Psoas muscle (tissue), 8 donors: Measurements from ENCODE around the gene ISX. TPM values are rescaled to one million over a fixed set of nuclear protein-coding genes. Genes with fewer than 3 reads are reported as not detected.

ENCODE experiments used
- ATAC-seq, 4 donors: fragments of 200-7000 bp; cut with Tn5 transposase; one replicate each; pipeline ENCODE4 v1.9.1; 2020; ENCODE audit warnings: moderate library complexity in 3 of 4, mild to moderate bottlenecking in 2 of 4
- DNase-seq, 2 donors: peaks; one replicate each; pipeline ENCODE4 v3.0.0-alpha.2; 2020
- H3K27ac ChIP-seq: fragments of 200-600 bp; one replicate; pipeline ENCODE4 v1.8.0; 2022
- H3K27me3 ChIP-seq, 3 donors: fragments of 200-600 bp in 1 of 3; one replicate each; pipeline versions ENCODE4 v1.6.1 to v1.8.0; 2013 to 2022; ENCODE audit warnings: low read length in 2 of 3, mild to moderate bottlenecking in 2 of 3, moderate library complexity in 1 of 3; ENCODE audit not compliant: insufficient read depth in 3 of 3
- H3K36me3 ChIP-seq, 2 donors: fragments of 200-600 bp in 1 of 2; one replicate each; pipeline versions ENCODE4 v1.6.1 to v1.8.0; 2013 to 2022; ENCODE audit warnings: low read depth in 1 of 2, mild to moderate bottlenecking in 1 of 2, moderate library complexity in 1 of 2; ENCODE audit not compliant: insufficient read depth in 1 of 2
- H3K4me1 ChIP-seq: fragments of 200-600 bp; one replicate; pipeline ENCODE4 v1.8.0; 2022
- H3K4me3 ChIP-seq: fragments of 200-600 bp; one replicate; pipeline ENCODE4 v1.8.0; 2022; ENCODE audit warnings: mild to moderate bottlenecking
- H3K9me3 ChIP-seq: fragments of 200-600 bp; one replicate; pipeline ENCODE4 v1.8.0; 2022
- CTCF ChIP-seq: fragments of 200-600 bp; IDR thresholded peaks from one replicate; pipeline ENCODE4 v1.8.0; 2022; ENCODE audit warnings: antibody characterized with exemption
- WGBS, 3 donors: extraction: QIAGEN DNeasy Blood & Tissue Kit; methylation state at CpG; one replicate each; pipeline versions ENCODE4 v1.1.6 to v1.1.7; 2013; 5-methylcytosine and 5-hydroxymethylcytosine counted together
- intact Hi-C, 2 donors: fragments of 100-400 bp; cut with DNase I; formaldehyde crosslinking; loops; one replicate each; pipeline versions ENCODE4 v1.11.0 to v1.14.2; 2022
- polyA plus RNA-seq, 3 donors: library from polyadenylated mRNA; stranded (reverse); fragments of 200-250 nt; gene quantifications; one replicate each; pipeline ENCODE4 v1.2.3, GENCODE V29; 2013
- total RNA-seq, 4 donors: library from RNA; stranded (reverse); fragmentation: NEBNext Ultra II Directional in 2 of 4; extraction: Animal tissue kit (Norgen Biotek cat#: 25700) in 2 of 4; gene quantifications; one replicate each; pipeline versions ENCODE4 v1.2.1 to v1.2.4, GENCODE V29; 2021 to 2023
- donor health status: healthy with polysubstance abuse.
- donor health status: DM: no; HTN: no; CAD: no; lungs with moderate emphysema.
- donor health status: Bipolar disorder and iron deficiency.
- donor health status: healthy.
- donor health status: DM: yes; HTN: yes; CAD: no.
- donor health status: DM: no; HTN: no; CAD: no.
- donor health status: DM: no; HTN: no; CAD: no.
- donor health status: DM: yes; HTN: yes; CAD: no.

Gene ISX
- total and polyA plus RNA-seq, 7 donors, result 0.01 TPM; not detected in 6

- Histone ChIP-seq H3K27me3 (peaks cover 0 to 6% (median 1%) of the 10 kb centered on the region in 3 donors), H3K4me1 (no peaks in the 10 kb centered on the region), H3K27ac (no peak overlapping the region), H3K4me3 (no peak overlapping the region), H3K36me3 (no peaks in the 10 kb centered on the region), H3K9me3 (no peaks in the 10 kb centered on the region)
- ATAC-seq (no peak), DNase-seq (no peak)
- WGBS, 3 donors, result 80 to 85% (median 80%) methylated on average over 4 of the region's 4 CpGs
- no peak for TF ChIP-seq CTCF
- intact Hi-C loops, result no loop called here
Observed at GRCh38 chr22:35072925-35073324, 7.0 kb downstream of the ISX start.

- peaks cover 0 to 6% (median 1%) of the 10 kb centered on the region in 3 donors for H3K27me3 ChIP-seq
- WGBS, 3 donors, result 73 to 85% (median 82%) methylated on average over 4 of the region's 4 CpGs
- intact Hi-C loops, result no loop called here
- no peaks in the 10 kb centered on the region for H3K36me3 ChIP-seq
- H3K4me3 ChIP-seq, result no peak overlapping the region
- DNase-seq (no peak), ATAC-seq (no peak)
- no peaks in the 10 kb centered on the region for H3K9me3 ChIP-seq
- TF ChIP-seq CTCF, result no peak
- no peaks in the 10 kb centered on the region for H3K4me1 ChIP-seq
- H3K27ac ChIP-seq, result no peak overlapping the region
Observed at GRCh38 chr22:35074583-35074982, 8.6 kb downstream of the ISX start.

GRCh38 chr22:35076630-35077029 lies 10.7 kb downstream of the ISX start:
- Histone ChIP-seq H3K9me3 (no peaks in the 10 kb centered on the region), H3K4me1 (no peaks in the 10 kb centered on the region), H3K27me3 (peaks cover 0 to 10% (median 0%) of the 10 kb centered on the region in 3 donors), H3K36me3 (no peaks in the 10 kb centered on the region), H3K27ac (no peak overlapping the region), H3K4me3 (no peak overlapping the region)
- intact Hi-C loops, result no loop called here
- no peak for DNase-seq
- WGBS, 3 donors, result 68 to 76% (median 70%) methylated on average over 6 of the region's 6 CpGs
- no peak for TF ChIP-seq CTCF
- ATAC-seq, result no peak

GRCh38 chr22:35085621-35086020 lies 19.7 kb downstream of the ISX start:
- DNase-seq (no peak), ATAC-seq (no peak)
- WGBS, 3 donors, result 67 to 77% (median 71%) methylated on average over 3 of the region's 3 CpGs
- Histone ChIP-seq H3K9me3 (peaks cover 2% of the 10 kb centered on the region), H3K4me3 (no peak overlapping the region), H3K4me1 (no peaks in the 10 kb centered on the region), H3K27me3 (peaks cover 0 to 3% (median 2%) of the 10 kb centered on the region in 3 donors), H3K36me3 (no peaks in the 10 kb centered on the region), H3K27ac (no peak overlapping the region)
- no peak for TF ChIP-seq CTCF
- intact Hi-C loops, result no loop called here

- Histone ChIP-seq H3K27me3 (peaks cover 0 to 2% (median 2%) of the 10 kb centered on the region in 3 donors), H3K9me3 (peaks cover 2% of the 10 kb centered on the region), H3K4me1 (no peaks in the 10 kb centered on the region), H3K27ac (no peak overlapping the region), H3K4me3 (no peak overlapping the region), H3K36me3 (no peaks in the 10 kb centered on the region)
- no peak for TF ChIP-seq CTCF
- DNase-seq (no peak), ATAC-seq (no peak)
- intact Hi-C loops, result no loop called here
- 98 to 100% (median 99%) methylated on average over 1 of the region's 1 CpG for WGBS, 3 donors
Observed at GRCh38 chr22:35089139-35089538, 23.2 kb downstream of the ISX start.
